ENCODE results near the gene MAN2A1. TPM values are rescaled to one million over a fixed set of nuclear protein-coding genes. Genes with fewer than 3 reads are reported as not detected.

The MAN2A1 gene
- total RNA-seq, 2 donors from 2014 or later, result 60.7 to 62.1 TPM

- Histone ChIP-seq H3K36me3 (ENCODE audit: control insufficient read depth, insufficient read depth, low read length) (no peaks in the 10 kb centered on the region), H3K4me3 (ENCODE audit: low read length) (peak overlapping the region; percentile 26), H3K27me3 (ENCODE audit: control insufficient read depth, insufficient read depth, low read length, poor library complexity, severe bottlenecking) (no peaks in the 10 kb centered on the region), H3K27ac (ENCODE audit: low read depth, low read length) (no peak overlapping the region), H3K9ac (ENCODE audit: extremely low read depth, low read length, poor library complexity, severe bottlenecking) (no peak overlapping the region), H3K9me3 (ENCODE audit: control insufficient read depth, low read length) (peaks cover 10% of the 10 kb centered on the region), H3K4me1 (ENCODE audit: control insufficient read depth, insufficient read depth, low read length) (no peaks in the 10 kb centered on the region)
- Mint-ChIP-seq H3K36me3 (ENCODE audit: low read depth) (no peaks in the 10 kb centered on the region), H3K4me3 (peak overlapping the region; percentile 80), H3K9me3 (peaks cover 12% of the 10 kb centered on the region), H3K4me1 (peaks cover 61% of the 10 kb centered on the region), H3K27ac (no peak overlapping the region), H3K27me3 (ENCODE audit: insufficient read depth) (peaks cover 7% of the 10 kb centered on the region)
- TF ChIP-seq, protein P1, sequence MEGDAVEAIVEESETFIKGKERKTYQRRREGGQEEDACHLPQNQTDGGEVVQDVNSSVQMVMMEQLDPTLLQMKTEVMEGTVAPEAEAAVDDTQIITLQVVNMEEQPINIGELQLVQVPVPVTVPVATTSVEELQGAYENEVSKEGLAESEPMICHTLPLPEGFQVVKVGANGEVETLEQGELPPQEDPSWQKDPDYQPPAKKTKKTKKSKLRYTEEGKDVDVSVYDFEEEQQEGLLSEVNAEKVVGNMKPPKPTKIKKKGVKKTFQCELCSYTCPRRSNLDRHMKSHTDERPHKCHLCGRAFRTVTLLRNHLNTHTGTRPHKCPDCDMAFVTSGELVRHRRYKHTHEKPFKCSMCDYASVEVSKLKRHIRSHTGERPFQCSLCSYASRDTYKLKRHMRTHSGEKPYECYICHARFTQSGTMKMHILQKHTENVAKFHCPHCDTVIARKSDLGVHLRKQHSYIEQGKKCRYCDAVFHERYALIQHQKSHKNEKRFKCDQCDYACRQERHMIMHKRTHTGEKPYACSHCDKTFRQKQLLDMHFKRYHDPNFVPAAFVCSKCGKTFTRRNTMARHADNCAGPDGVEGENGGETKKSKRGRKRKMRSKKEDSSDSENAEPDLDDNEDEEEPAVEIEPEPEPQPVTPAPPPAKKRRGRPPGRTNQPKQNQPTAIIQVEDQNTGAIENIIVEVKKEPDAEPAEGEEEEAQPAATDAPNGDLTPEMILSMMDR (conservative IDR thresholded peaks at IDR 0.05), result no peak
- peak; percentile 65 for DNase-seq
- WGBS, 2 experiments (ENCODE audit: insufficient coverage in 1 of 2, insufficient read length in 1 of 2), result 60 to 85% methylated on average over 3 to 4 of the region's 4 CpGs
Measured at GRCh38 chr5:109692852-109693251, 3.1 kb downstream of the MAN2A1 start.

GRCh38 chr5:109693535-109694400 is 4.0 kb downstream of the MAN2A1 start:
- Mint-ChIP-seq H3K27me3 (ENCODE audit: insufficient read depth) (peaks cover 7% of the 10 kb centered on the region), H3K36me3 (ENCODE audit: low read depth) (no peaks in the 10 kb centered on the region)

DNA sequence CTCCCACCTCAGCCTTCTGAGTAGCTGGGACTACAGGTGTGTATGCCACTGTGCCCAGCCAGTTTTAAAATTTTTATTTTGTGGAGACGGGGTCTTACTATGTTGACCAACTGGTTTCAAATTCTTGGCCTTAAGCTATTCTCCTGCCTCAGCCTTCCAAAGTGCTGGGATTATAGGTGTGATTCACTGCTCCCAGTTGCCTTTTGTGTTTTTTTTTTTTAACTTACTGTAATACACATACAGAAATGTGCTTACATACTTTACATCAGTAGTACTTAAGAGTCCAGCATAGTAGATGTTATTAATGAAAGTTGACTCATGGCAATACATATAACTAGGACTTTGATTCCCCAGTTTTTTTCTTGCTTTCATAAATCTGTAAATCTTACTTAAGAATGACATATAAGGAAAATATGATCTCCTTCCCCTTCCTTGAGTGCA is 4.7 kb downstream of the MAN2A1 start:
- peak overlapping the region; percentile 56 for H3K27ac Mint-ChIP-seq
- no peak overlapping the region for H3K9ac ChIP-seq (ENCODE audit: extremely low read depth, low read length, poor library complexity, severe bottlenecking)
- H3K4me1 ChIP-seq (ENCODE audit: control insufficient read depth, insufficient read depth, low read length), result no peaks in the 10 kb centered on the region
- no peak overlapping the region for H3K4me3 ChIP-seq (ENCODE audit: low read length)
- H3K27me3 Mint-ChIP-seq (ENCODE audit: insufficient read depth), result peaks cover 7% of the 10 kb centered on the region
- TF ChIP-seq, protein P1 (conservative IDR thresholded peaks at IDR 0.05), result no peak
- H3K27me3 ChIP-seq (ENCODE audit: control insufficient read depth, insufficient read depth, low read length, poor library complexity, severe bottlenecking), result no peaks in the 10 kb centered on the region
- H3K27ac ChIP-seq (ENCODE audit: low read depth, low read length), result no peak overlapping the region
- H3K9me3 Mint-ChIP-seq, result no peaks in the 10 kb centered on the region
- DNase-seq, result no peak
- 83 to 88% methylated on average over 1 of the region's 1 CpG for WGBS, 2 experiments (ENCODE audit: insufficient coverage in 1 of 2, insufficient read length in 1 of 2)
- no peaks in the 10 kb centered on the region for H3K9me3 ChIP-seq (ENCODE audit: control insufficient read depth, low read length)
- H3K4me1 Mint-ChIP-seq, result peaks cover 61% of the 10 kb centered on the region
- no peaks in the 10 kb centered on the region for H3K36me3 Mint-ChIP-seq (ENCODE audit: low read depth)
- no peak overlapping the region for H3K4me3 Mint-ChIP-seq
- no peaks in the 10 kb centered on the region for H3K36me3 ChIP-seq (ENCODE audit: control insufficient read depth, insufficient read depth, low read length)

More at GRCh38 chr5:109693535-109694400, 4.0 kb downstream of the MAN2A1 start:
- peaks cover 3% of the 10 kb centered on the region for H3K9me3 Mint-ChIP-seq
- TF ChIP-seq, protein P1 (conservative IDR thresholded peaks at IDR 0.05), result no peak
- H3K4me1 Mint-ChIP-seq, result peaks cover 63% of the 10 kb centered on the region
- Histone ChIP-seq H3K9ac (ENCODE audit: extremely low read depth, low read length, poor library complexity, severe bottlenecking) (no peak overlapping the region), H3K27ac (ENCODE audit: low read depth, low read length) (no peak overlapping the region), H3K27me3 (ENCODE audit: control insufficient read depth, insufficient read depth, low read length, poor library complexity, severe bottlenecking) (no peaks in the 10 kb centered on the region), H3K4me3 (ENCODE audit: low read length) (peak overlapping the region; percentile 26), H3K9me3 (ENCODE audit: control insufficient read depth, low read length) (peaks cover under 1% of the 10 kb centered on the region), H3K4me1 (ENCODE audit: control insufficient read depth, insufficient read depth, low read length) (no peaks in the 10 kb centered on the region), H3K36me3 (ENCODE audit: control insufficient read depth, insufficient read depth, low read length) (no peaks in the 10 kb centered on the region)
- 87 to 96% methylated on average over 3 to 6 of the region's 6 CpGs for WGBS, 2 experiments (ENCODE audit: insufficient coverage in 1 of 2, insufficient read length in 1 of 2)
- H3K4me3 Mint-ChIP-seq, result no peak overlapping the region
- H3K27ac Mint-ChIP-seq, result peak overlapping the region; percentile 56
- no peak for DNase-seq
